Measurements from ENCODE around the gene NTM. TPM values are rescaled to one million over a fixed set of nuclear protein-coding genes. Genes with fewer than 3 reads are reported as not detected.

The NTM gene
- total RNA-seq, 2 donors from 2014 or later: 0.26 to 3.6 TPM

DNA sequence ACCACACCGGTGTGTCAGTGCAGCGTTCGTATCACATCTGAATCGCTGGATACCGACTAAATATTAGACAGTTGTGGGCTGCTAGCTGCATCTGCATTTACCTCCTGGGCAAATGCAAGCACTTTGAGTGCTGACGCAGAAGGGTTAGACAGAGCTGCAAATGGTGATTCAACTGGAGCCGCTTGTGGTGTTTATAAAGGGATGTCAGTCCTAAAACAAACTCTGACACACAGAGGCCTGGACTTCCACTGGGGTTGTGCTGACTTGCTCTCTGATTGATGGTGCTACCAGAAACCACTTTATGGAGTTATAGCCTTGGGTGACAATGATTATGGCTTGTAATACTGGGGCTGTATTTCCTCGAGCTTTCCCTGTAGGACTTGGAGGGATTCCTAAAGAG, 374.4 kb downstream of the NTM start:
- TF ChIP-seq, protein P1, sequence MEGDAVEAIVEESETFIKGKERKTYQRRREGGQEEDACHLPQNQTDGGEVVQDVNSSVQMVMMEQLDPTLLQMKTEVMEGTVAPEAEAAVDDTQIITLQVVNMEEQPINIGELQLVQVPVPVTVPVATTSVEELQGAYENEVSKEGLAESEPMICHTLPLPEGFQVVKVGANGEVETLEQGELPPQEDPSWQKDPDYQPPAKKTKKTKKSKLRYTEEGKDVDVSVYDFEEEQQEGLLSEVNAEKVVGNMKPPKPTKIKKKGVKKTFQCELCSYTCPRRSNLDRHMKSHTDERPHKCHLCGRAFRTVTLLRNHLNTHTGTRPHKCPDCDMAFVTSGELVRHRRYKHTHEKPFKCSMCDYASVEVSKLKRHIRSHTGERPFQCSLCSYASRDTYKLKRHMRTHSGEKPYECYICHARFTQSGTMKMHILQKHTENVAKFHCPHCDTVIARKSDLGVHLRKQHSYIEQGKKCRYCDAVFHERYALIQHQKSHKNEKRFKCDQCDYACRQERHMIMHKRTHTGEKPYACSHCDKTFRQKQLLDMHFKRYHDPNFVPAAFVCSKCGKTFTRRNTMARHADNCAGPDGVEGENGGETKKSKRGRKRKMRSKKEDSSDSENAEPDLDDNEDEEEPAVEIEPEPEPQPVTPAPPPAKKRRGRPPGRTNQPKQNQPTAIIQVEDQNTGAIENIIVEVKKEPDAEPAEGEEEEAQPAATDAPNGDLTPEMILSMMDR (IDR thresholded peaks at IDR 0.05): no peak
- no peak for TF ChIP-seq POLR2A (IDR thresholded peaks at IDR 0.05)
- 73 to 79% methylated on average over 8 of the region's 8 CpGs for WGBS, 2 donors
- no peaks in the 10 kb centered on the region for H3K4me1 ChIP-seq
- H3K9me3 ChIP-seq: no peaks in the 10 kb centered on the region
- no peak overlapping the region for H3K27ac ChIP-seq
- no peaks in the 10 kb centered on the region for H3K36me3 ChIP-seq (replicated peaks in 1 of 2; ENCODE audit: insufficient read depth in 1 of 2, low read depth in 2 of 2)
- H3K27me3 ChIP-seq: no peaks in the 10 kb centered on the region
- ATAC-seq: no peak
- DNase-seq: no peak
- no peak overlapping the region for H3K4me3 ChIP-seq
- intact Hi-C loops (cut with DNase I): no loop called here

DNA sequence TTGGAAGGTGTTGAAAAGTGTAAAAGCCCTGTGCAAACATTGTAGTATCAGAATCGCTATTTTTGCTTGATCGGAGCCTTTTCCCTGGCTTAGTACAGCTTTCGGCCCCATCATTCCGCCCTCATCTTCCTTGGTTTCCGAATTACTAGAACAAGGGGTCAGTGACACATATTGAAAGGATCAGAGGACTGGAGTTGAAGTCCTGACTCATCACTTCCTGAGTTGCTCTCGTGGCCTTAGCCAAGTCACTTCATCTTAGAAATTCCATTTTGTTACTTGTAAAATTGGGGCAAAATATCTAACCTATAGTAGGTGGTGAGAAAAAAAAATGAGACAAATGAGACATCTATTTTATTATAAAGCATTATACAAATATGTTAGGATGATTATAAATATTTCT, 375.0 kb downstream of the NTM start:
- WGBS, 2 donors: 58 to 69% methylated on average over 6 of the region's 6 CpGs
- no peaks in the 10 kb centered on the region for H3K36me3 ChIP-seq (replicated peaks in 1 of 2; ENCODE audit: insufficient read depth in 1 of 2, low read depth in 2 of 2)

GRCh38 chr11:131746201-131746600, 375.8 kb downstream of the NTM start:
- Histone ChIP-seq H3K4me3 (no peak overlapping the region), H3K36me3 (replicated peaks in 1 of 2; ENCODE audit: insufficient read depth in 1 of 2, low read depth in 2 of 2) (no peaks in the 10 kb centered on the region), H3K27me3 (no peaks in the 10 kb centered on the region), H3K9me3 (no peaks in the 10 kb centered on the region), H3K27ac (no peak overlapping the region), H3K4me1 (no peaks in the 10 kb centered on the region)
- TF ChIP-seq POLR2A (IDR thresholded peaks at IDR 0.05): no peak
- TF ChIP-seq, protein P1 (IDR thresholded peaks at IDR 0.05): no peak
- intact Hi-C loops (cut with DNase I): no loop called here
- DNase-seq (no peak), ATAC-seq (no peak)
- WGBS, 2 donors: 67 to 69% methylated on average over 12 of the region's 12 CpGs

More for the DNA sequence above, 375.0 kb downstream of the NTM start:
- intact Hi-C loops (cut with DNase I): no loop called here
- Histone ChIP-seq H3K4me1 (no peaks in the 10 kb centered on the region), H3K4me3 (no peak overlapping the region), H3K27ac (no peak overlapping the region), H3K27me3 (no peaks in the 10 kb centered on the region), H3K9me3 (no peaks in the 10 kb centered on the region)
- ATAC-seq (no peak), DNase-seq (no peak)
- TF ChIP-seq, protein P1 (IDR thresholded peaks at IDR 0.05): no peak
- no peak for TF ChIP-seq POLR2A (IDR thresholded peaks at IDR 0.05)

DNA sequence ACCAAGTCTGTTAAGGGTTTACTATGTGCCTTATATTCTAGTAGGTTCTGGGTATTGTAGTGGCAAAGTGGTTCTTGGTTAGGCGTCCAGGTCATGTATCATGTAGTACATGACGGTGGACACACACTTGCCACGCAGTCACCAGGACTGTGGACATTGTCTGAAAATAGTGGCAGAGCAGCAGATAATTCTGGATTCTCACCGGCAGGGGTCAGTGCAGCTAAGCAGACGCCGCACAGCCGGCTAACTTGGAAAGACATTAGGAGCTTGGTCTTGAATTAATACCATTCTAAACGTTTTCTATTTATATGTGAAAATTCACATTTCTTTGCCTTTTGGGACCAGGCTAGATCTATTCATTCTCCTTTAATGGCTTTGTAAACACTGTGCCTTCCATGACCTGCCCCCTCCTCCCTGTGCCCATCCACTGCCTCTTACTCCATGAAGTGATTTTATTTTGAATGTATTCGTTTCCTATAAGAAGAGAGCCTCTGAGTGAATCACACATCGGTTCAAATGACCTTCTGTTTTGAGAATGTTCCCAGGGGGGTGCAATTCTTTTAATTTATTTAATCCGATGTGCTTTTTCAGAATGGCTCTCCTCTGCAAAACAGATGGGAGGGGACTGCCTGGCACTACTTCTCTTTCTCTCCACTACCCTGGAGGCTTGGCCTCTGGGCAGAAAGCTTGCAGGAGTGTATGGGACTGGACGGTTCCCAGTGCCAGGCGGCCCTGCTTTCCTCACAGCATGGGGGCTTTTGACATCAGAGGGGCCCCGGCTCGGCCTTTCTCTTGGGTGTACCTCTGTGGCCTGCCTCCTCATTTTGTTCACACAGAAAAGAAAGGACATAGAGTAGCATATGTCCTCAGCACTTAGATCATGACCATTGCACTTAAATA, 378.0 kb downstream of the NTM start:
- Histone ChIP-seq H3K4me3 (no peak overlapping the region), H3K27ac (no peak overlapping the region), H3K27me3 (no peaks in the 10 kb centered on the region), H3K36me3 (replicated peaks in 1 of 2; ENCODE audit: insufficient read depth in 1 of 2, low read depth in 2 of 2) (no peaks in the 10 kb centered on the region), H3K9me3 (no peaks in the 10 kb centered on the region), H3K4me1 (no peaks in the 10 kb centered on the region)
- DNase-seq (peak; percentile 56 to 70 (median 58)), ATAC-seq (peak; percentile 55)
- TF ChIP-seq POLR2A (IDR thresholded peaks at IDR 0.05): no peak
- TF ChIP-seq, protein P1 (IDR thresholded peaks at IDR 0.05): peak; percentile 54 to 71 (median 65)
- 22 to 26% methylated on average over 13 to 15 of the region's 15 CpGs for WGBS, 2 donors
- intact Hi-C loops (cut with DNase I): no loop called here
